Mesenteric fat pad (tissue), 1 donor: ENCODE results near the gene GREM1. TPM values are rescaled to one million over a fixed set of nuclear protein-coding genes. Genes with fewer than 3 reads are reported as not detected.

Experiments used
- DNase-seq: peaks from one replicate; pipeline ENCODE4 v3.0.0-alpha.2; 2020; ENCODE audit warnings: low spot score
- total RNA-seq: library from RNA; stranded (reverse); fragmentation: NEBNext Ultra II Directional; extraction: Animal tissue kit (Norgen Biotek cat#: 25700); gene quantifications from one replicate; pipeline ENCODE4 v1.2.1, GENCODE V29; 2021
- donor health status: DM: yes; HTN: yes; CAD: no.

GREM1 gene
- total RNA-seq, 1 donor from 2014 or later = 435 TPM

- no peak for DNase-seq
These were observed 23.4 kb upstream of the GREM1 start for GRCh38 chr15:32694222-32694983.

GRCh38 chr15:32698773-32699390 is 18.9 kb upstream of the GREM1 start:
- no peak for DNase-seq

- no peak for DNase-seq
These were observed 17.2 kb upstream of the GREM1 start for GRCh38 chr15:32700501-32701150.

GRCh38 chr15:32701863-32702262 is 15.9 kb upstream of the GREM1 start:
- no peak for DNase-seq

GRCh38 chr15:32704395-32704981 is 13.3 kb upstream of the GREM1 start:
- no peak for DNase-seq

GRCh38 chr15:32705446-32705845 is 12.4 kb upstream of the GREM1 start:
- no peak for DNase-seq

GRCh38 chr15:32706704-32707103 is 11.1 kb upstream of the GREM1 start:
- DNase-seq = no peak

- DNase-seq = no peak
These were observed 10.4 kb upstream of the GREM1 start for GRCh38 chr15:32707436-32707835.

- no peak for DNase-seq
These were observed 8.3 kb upstream of the GREM1 start for GRCh38 chr15:32709295-32710033.

- no peak for DNase-seq
These were observed 2.5 kb upstream of the GREM1 start for GRCh38 chr15:32715276-32715675.

- DNase-seq = no peak
These were observed 1.4 kb upstream of the GREM1 start for GRCh38 chr15:32716216-32716914.

GRCh38 chr15:32716915-32717425 is 834 bp upstream of the GREM1 start:
- no peak for DNase-seq

- DNase-seq = no peak
These were observed 520 bp downstream of the GREM1 start for GRCh38 chr15:32718227-32718820.

- no peak for DNase-seq
These were observed 1.3 kb downstream of the GREM1 start for GRCh38 chr15:32718821-32719716.

- DNase-seq = no peak
These were observed 3.8 kb downstream of the GREM1 start for GRCh38 chr15:32721596-32721995.

- DNase-seq = no peak
These were observed 4.3 kb downstream of the GREM1 start for GRCh38 chr15:32722136-32722535.

- DNase-seq = no peak
These were observed 5.6 kb downstream of the GREM1 start for GRCh38 chr15:32723171-32723948.

GRCh38 chr15:32729700-32730395 is 12.0 kb downstream of the GREM1 start:
- DNase-seq = no peak
